IMR-90 (cell line): ENCODE data around the gene FANCG. TPM values are rescaled to one million over a fixed set of nuclear protein-coding genes. Genes with fewer than 3 reads are reported as not detected.

Experiments used
- ATAC-seq: fragments of 200-7000 bp; cut with Tn5 transposase; 2 replicates; pipeline ENCODE4 v1.9.1; 2020; ENCODE audit warnings: low read depth, mild to moderate bottlenecking, moderate library complexity
- BruUV-seq: library from RNA; stranded (reverse); fragments of 400-500 nt; replicated peaks from 2 replicates; lab custom pipeline; 2021; lab: Mats Ljungman, UMichigan
- CTCF ChIA-PET: fragments of 300-600 bp; formaldehyde crosslinking; extraction: SDS; loops from one replicate; lab custom pipeline; 2021; ENCODE audit warnings: antibody characterized with exemption; lab: Yijun Ruan, JAX
- POLR2A ChIA-PET: fragments of 300-600 bp; sonication (Branson Sonifier 250); formaldehyde crosslinking; loops from one replicate; lab custom pipeline; 2022; ENCODE audit warnings: antibody characterized with exemption; ENCODE audit not compliant: unreplicated experiment; lab: Charles Lee
- DNase-seq: peaks from one replicate; pipeline ENCODE4 v3.0.0; 2013
- H2AFZ ChIP-seq: replicated peaks from 2 replicates; pipeline ENCODE3; 2013; ENCODE audit warnings: low read length, mild to moderate bottlenecking; ENCODE audit not compliant: poor library complexity
- H2AK5ac ChIP-seq: 2 replicates; pipeline ENCODE4 v1.6.1; 2013; ENCODE audit warnings: low read depth, low read length, inconsistent platforms
- H2AK9ac ChIP-seq: replicated peaks from 2 replicates; pipeline ENCODE3; 2013; ENCODE audit warnings: mild to moderate bottlenecking, low read depth, low read length, moderate library complexity; ENCODE audit not compliant: poor library complexity
- H2BK120ac ChIP-seq: 2 replicates; pipeline ENCODE4 v1.6.1; 2013; ENCODE audit warnings: low read depth, low read length, inconsistent platforms
- H2BK15ac ChIP-seq: 3 replicates; pipeline ENCODE4 v1.6.1; 2013; ENCODE audit warnings: low read depth, low read length, inconsistent platforms
- H2BK20ac ChIP-seq: 2 replicates; pipeline ENCODE4 v1.6.1; 2013; ENCODE audit warnings: low read depth, mild to moderate bottlenecking, inconsistent platforms, low read length, moderate library complexity
- H2BK5ac ChIP-seq: 2 replicates; pipeline ENCODE4 v1.6.1; 2013; ENCODE audit warnings: mild to moderate bottlenecking, low read depth, low read length, inconsistent platforms; ENCODE audit not compliant: poor library complexity, severe bottlenecking
- H3K14ac ChIP-seq: replicated peaks from 2 replicates; pipeline ENCODE4 v1.6.1; 2013; ENCODE audit warnings: low read depth, low read length, inconsistent platforms
- H3K18ac ChIP-seq: 2 replicates; pipeline ENCODE4 v1.6.1; 2013; ENCODE audit warnings: low read depth, low read length, control low read depth
- H3K23ac ChIP-seq: 2 replicates; pipeline ENCODE4 v1.6.1; 2013; ENCODE audit warnings: low read depth, low read length, inconsistent platforms
- H3K27ac ChIP-seq: 2 replicates; pipeline ENCODE4 v1.5.1; 2013; ENCODE audit warnings: mild to moderate bottlenecking, control low read depth, low read length; ENCODE audit not compliant: insufficient read depth
- H3K27me3 ChIP-seq: 2 replicates; pipeline ENCODE4 v1.6.1; 2013; ENCODE audit warnings: low read length; ENCODE audit not compliant: control insufficient read depth, insufficient read depth
- H3K36me3 ChIP-seq: 2 replicates; pipeline ENCODE4 v1.6.1; 2013; ENCODE audit warnings: low read length, mixed read lengths; ENCODE audit not compliant: control insufficient read depth, insufficient read depth
- H3K4ac ChIP-seq: 2 replicates; pipeline ENCODE4 v1.6.1; 2013; ENCODE audit warnings: low read depth, low read length, inconsistent platforms
- H3K4me1 ChIP-seq: 2 replicates; pipeline ENCODE4 v1.6.1; 2013; ENCODE audit warnings: low read length, mixed read lengths; ENCODE audit not compliant: control insufficient read depth, insufficient read depth
- H3K4me2 ChIP-seq: 2 replicates; pipeline ENCODE4 v1.6.1; 2013; ENCODE audit warnings: low read depth, mild to moderate bottlenecking, control low read depth, low read length, moderate library complexity
- H3K4me3 ChIP-seq: 2 replicates; pipeline ENCODE4 v1.5.1; 2013; ENCODE audit warnings: low read depth, mild to moderate bottlenecking, control low read depth, low read length, moderate library complexity; ENCODE audit not compliant: insufficient read depth
- H3K56ac ChIP-seq: 2 replicates; pipeline ENCODE4 v1.6.1; 2013; ENCODE audit warnings: low read length, inconsistent platforms; ENCODE audit not compliant: insufficient read depth; ENCODE audit errors: extremely low read depth
- H3K79me1 ChIP-seq, 2 experiments: 2 replicates each; pipeline ENCODE4 v1.6.1; 2013; ENCODE audit warnings: low read length in 2 of 2, inconsistent platforms in 1 of 2, low read depth in 1 of 2
- H3K9ac ChIP-seq: 2 replicates; pipeline ENCODE4 v1.6.1; 2013; ENCODE audit warnings: low read depth, low read length, control low read depth
- H3K9me1 ChIP-seq: 2 replicates; pipeline ENCODE4 v1.6.1; 2013; ENCODE audit warnings: low read length, inconsistent platforms; ENCODE audit not compliant: insufficient read depth
- H3K9me3 ChIP-seq: 2 replicates; pipeline ENCODE4 v1.6.1; 2013; ENCODE audit warnings: low read length; ENCODE audit not compliant: control insufficient read depth, insufficient read depth
- H4K20me1 ChIP-seq: 2 replicates; pipeline ENCODE4 v1.6.1; 2013; ENCODE audit warnings: low read length, inconsistent platforms; ENCODE audit not compliant: insufficient read depth
- H4K5ac ChIP-seq: 2 replicates; pipeline ENCODE4 v1.6.1; 2013; ENCODE audit warnings: mild to moderate bottlenecking, low read depth, low read length, control low read depth
- H4K8ac ChIP-seq, 2 experiments: 2 replicates each; pipeline ENCODE4 v1.6.1; 2013; ENCODE audit warnings: low read depth in 2 of 2, low read length in 2 of 2, control low read depth in 1 of 2, inconsistent platforms in 1 of 2
- H4K91ac ChIP-seq: 2 replicates; pipeline ENCODE4 v1.6.1; 2013; ENCODE audit warnings: low read depth, low read length, inconsistent platforms; ENCODE audit not compliant: insufficient read depth
- CEBPB ChIP-seq: IDR thresholded peaks from 2 replicates; pipeline ENCODE4 v1.6.1; 2012; ENCODE audit warnings: low read depth, low read length, improper control_type of control experiment
- CHD1 ChIP-seq: IDR thresholded peaks from 2 replicates; pipeline ENCODE4 v1.6.1; 2012; ENCODE audit warnings: low read depth, low read length, improper control_type of control experiment
- ELK1 ChIP-seq: fragments of 150-350 bp; IDR thresholded peaks from 2 replicates; pipeline ENCODE4 v1.6.1; 2016; ENCODE audit warnings: low read depth, mild to moderate bottlenecking, low read length, moderate library complexity, borderline replicate concordance
- FOS ChIP-seq: fragments of 150-350 bp; IDR thresholded peaks from 2 replicates; pipeline ENCODE4 v1.6.1; 2016; ENCODE audit warnings: low read depth, low read length
- MAFK ChIP-seq: IDR thresholded peaks from 2 replicates; pipeline ENCODE4 v1.6.1; 2012; ENCODE audit warnings: low read depth, low read length, improper control_type of control experiment
- MXI1 ChIP-seq: IDR thresholded peaks from 2 replicates; pipeline ENCODE4 v1.6.1; 2012; ENCODE audit warnings: low read depth, mild to moderate bottlenecking, low read length, moderate library complexity, borderline replicate concordance
- POLR2A ChIP-seq: IDR thresholded peaks from 2 replicates; pipeline ENCODE4 v1.6.1; 2012; ENCODE audit warnings: mild to moderate bottlenecking, low read depth, low read length
- RAD21 ChIP-seq: IDR thresholded peaks from 2 replicates; pipeline ENCODE4 v1.6.1; 2012; ENCODE audit warnings: low read length, improper control_type of control experiment
- RCOR1 ChIP-seq: IDR thresholded peaks from 2 replicates; pipeline ENCODE4 v1.6.1; 2012; ENCODE audit warnings: mild to moderate bottlenecking, low read length, improper control_type of control experiment; ENCODE audit not compliant: insufficient replicate concordance
- RFX5 ChIP-seq: IDR thresholded peaks from 2 replicates; pipeline ENCODE4 v1.8.0; 2012; ENCODE audit warnings: low read depth, mild to moderate bottlenecking, low read length, moderate library complexity
- SMC3 ChIP-seq: fragments of 150-350 bp; IDR thresholded peaks from 2 replicates; pipeline ENCODE4 v1.6.1; 2016; ENCODE audit warnings: low read depth, mild to moderate bottlenecking, antibody characterized with exemption, low read length, moderate library complexity
- USF2 ChIP-seq: fragments of 150-350 bp; IDR thresholded peaks from 2 replicates; pipeline ENCODE4 v1.6.1; 2017; ENCODE audit warnings: mild to moderate bottlenecking, antibody characterized with exemption, low read length, low read depth
- WGBS, 2 experiments: methylation state at CpG; one replicate each; pipeline versions ENCODE4 v1.1.5 to v1.1.7; 2013; ENCODE audit warnings: missing lambda C conversion rate in 2 of 2; ENCODE audit not compliant: insufficient read length in 1 of 2; ENCODE audit errors: extremely low coverage in 2 of 2; 5-methylcytosine and 5-hydroxymethylcytosine counted together
- dilution Hi-C: fragments of 300-500 bp; cut with HindIII; formaldehyde crosslinking; loops from one replicate; pipeline ENCODE4 v1.14.3; 2018; ENCODE audit warnings: low sequenced_read_pairs; ENCODE audit not compliant: unreplicated experiment
- in situ Hi-C: fragments of 300-500 bp; cut with MboI; formaldehyde crosslinking; loops from 3 replicates; pipeline ENCODE4 v1.14.3; 2019; ENCODE audit warnings: low sequenced_read_pairs, inconsistent platforms, mixed read lengths
- intact Hi-C: fragments of 100-400 bp; cut with micrococcal nuclease; formaldehyde crosslinking; loops from 2 replicates; pipeline ENCODE4 v1.10.0; 2022
- polyA plus RNA-seq, 3 experiments: library from polyadenylated mRNA; depleted of rRNA; stranded (reverse); fragments of >200 nt; gene quantifications; 2 replicates each; pipeline ENCODE4 v1.2.3, GENCODE V29; 2012; ENCODE audit warnings: low replicate concordance in 1 of 3
- total RNA-seq: library from RNA; depleted of rRNA; stranded (reverse); fragments of >200 nt; gene quantifications from 2 replicates; pipeline ENCODE4 v1.2.3, GENCODE V29; 2012
- TF ChIP-seq, protein P1 (sequence below): conservative IDR thresholded peaks from 2 replicates; pipeline ENCODE4 v1.5.1; 2012; ENCODE audit warnings: mild to moderate bottlenecking, low read depth, low read length, improper control_type of control experiment

FANCG gene
- total and polyA plus RNA-seq, 2 of the 4 experiments (the other 2 are of a cell fraction), result 16.1 to 19.3 TPM

GRCh38 chr9:35051069-35051967 is 28.4 kb downstream of the FANCG start:
- intact Hi-C loops, result loop anchor here (1.0 kb wide), 1 partner anchor 152 kb away; no protein-coding TSS in a partner anchor
- dilution Hi-C loops, result no loop called here
- H3K9me3 ChIP-seq, result no peaks in the 10 kb centered on the region
- ChIA-PET CTCF (interaction anchor here (0.5 to 1.6 kb wide), 11 partner anchors 9 to 152 kb away, joined by 3 to 12 read pairs (median 3); a partner anchor contains a TSS), POLR2A (interaction anchor here (1.0 kb wide), 1 partner anchor 21 kb away, joined by 4 read pairs; the partner anchor contains the start of gene VCP)
- H3K23ac ChIP-seq, result no peak overlapping the region
- TF ChIP-seq RAD21 (peak; percentile 56), ELK1 (no peak), CEBPB (no peak), FOS (no peak), SMC3 (peak; percentile 62), MAFK (no peak), MXI1 (no peak), RCOR1 (no peak), POLR2A (no peak), USF2 (no peak), RFX5 (no peak), CHD1 (no peak)
- TF ChIP-seq, protein P1, sequence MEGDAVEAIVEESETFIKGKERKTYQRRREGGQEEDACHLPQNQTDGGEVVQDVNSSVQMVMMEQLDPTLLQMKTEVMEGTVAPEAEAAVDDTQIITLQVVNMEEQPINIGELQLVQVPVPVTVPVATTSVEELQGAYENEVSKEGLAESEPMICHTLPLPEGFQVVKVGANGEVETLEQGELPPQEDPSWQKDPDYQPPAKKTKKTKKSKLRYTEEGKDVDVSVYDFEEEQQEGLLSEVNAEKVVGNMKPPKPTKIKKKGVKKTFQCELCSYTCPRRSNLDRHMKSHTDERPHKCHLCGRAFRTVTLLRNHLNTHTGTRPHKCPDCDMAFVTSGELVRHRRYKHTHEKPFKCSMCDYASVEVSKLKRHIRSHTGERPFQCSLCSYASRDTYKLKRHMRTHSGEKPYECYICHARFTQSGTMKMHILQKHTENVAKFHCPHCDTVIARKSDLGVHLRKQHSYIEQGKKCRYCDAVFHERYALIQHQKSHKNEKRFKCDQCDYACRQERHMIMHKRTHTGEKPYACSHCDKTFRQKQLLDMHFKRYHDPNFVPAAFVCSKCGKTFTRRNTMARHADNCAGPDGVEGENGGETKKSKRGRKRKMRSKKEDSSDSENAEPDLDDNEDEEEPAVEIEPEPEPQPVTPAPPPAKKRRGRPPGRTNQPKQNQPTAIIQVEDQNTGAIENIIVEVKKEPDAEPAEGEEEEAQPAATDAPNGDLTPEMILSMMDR, result peak; percentile 56
- ATAC-seq (peak; percentile 76), DNase-seq (peak; percentile 57)
- H4K5ac ChIP-seq, result no peak overlapping the region
- H3K4ac ChIP-seq, result no peak overlapping the region
- no peak overlapping the region for H2AK5ac ChIP-seq
- H3K9me1 ChIP-seq, result no peaks in the 10 kb centered on the region
- no peak overlapping the region for H3K9ac ChIP-seq
- H2BK5ac ChIP-seq, result peak overlapping the region; percentile 31
- H3K79me1 ChIP-seq, result peaks cover 9 to 32% of the 10 kb centered on the region in 2 experiments
- no peak overlapping the region for H3K4me3 ChIP-seq
- no peak overlapping the region for H2AFZ ChIP-seq
- no TSS peak for BruUV-seq
- H4K20me1 ChIP-seq, result peaks cover 10% of the 10 kb centered on the region; the same call in 1 of the 2 replicates
- H3K4me2 ChIP-seq, result no peak overlapping the region
- H2AK9ac ChIP-seq, result no peak overlapping the region
- in situ Hi-C loops, result no loop called here
- no peak overlapping the region for H3K56ac ChIP-seq
- H4K91ac ChIP-seq, result no peak overlapping the region
- H3K4me1 ChIP-seq, result no peaks in the 10 kb centered on the region
- H3K27me3 ChIP-seq, result no peaks in the 10 kb centered on the region
- no peak overlapping the region for H3K14ac ChIP-seq
- no peak overlapping the region for H2BK20ac ChIP-seq
- no peak overlapping the region for H3K18ac ChIP-seq
- 80% methylated on average over 1 of the region's 7 CpGs; no CpG with 5 or more reads in 1 of the 2 experiments for WGBS, 2 experiments
- H3K27ac ChIP-seq, result no peak overlapping the region
- no peak overlapping the region for H2BK120ac ChIP-seq
- H2BK15ac ChIP-seq, result no peak overlapping the region
- peaks cover 34% of the 10 kb centered on the region for H3K36me3 ChIP-seq
- 0 out of 4 replicates have a peak overlapping the region, but pooled peaks of 1 of the 2 experiments have one; percentile 21 for H4K8ac ChIP-seq
